Erythroblast (primary cell): ENCODE measurements around the gene SDC1.

Experiments used
- DNase-seq, 2 experiments: peaks; one replicate each; lab custom pipeline; 2025; lab: John Stamatoyannopoulos, UW
- GATA1 ChIP-seq: IDR thresholded peaks from 2 replicates; pipeline ENCODE4 v1.6.1; 2011; ENCODE audit warnings: low read depth, mild to moderate bottlenecking, control low read depth, low read length, moderate library complexity
- POLR2A ChIP-seq: IDR thresholded peaks from 2 replicates; pipeline ENCODE4 v1.6.1; 2011; ENCODE audit warnings: mild to moderate bottlenecking, low read length

The SDC1 gene

GRCh38 chr2:20175267-20175666 is 49.7 kb downstream of the SDC1 start:
- DNase-seq = no peak
- TF ChIP-seq GATA1 (no peak), POLR2A (no peak)

GRCh38 chr2:20174410-20174809 is 50.5 kb downstream of the SDC1 start:
- TF ChIP-seq GATA1 (no peak), POLR2A (no peak)
- no peak for DNase-seq

GRCh38 chr2:20173496-20174402 is 51.2 kb downstream of the SDC1 start:
- TF ChIP-seq POLR2A (no peak), GATA1 (no peak)
- no peak for DNase-seq

- TF ChIP-seq POLR2A = no peak
- TF ChIP-seq GATA1 = no peak
- DNase-seq = no peak
Observed at GRCh38 chr2:20173064-20173463, 51.9 kb downstream of the SDC1 start.

GRCh38 chr2:20172273-20173055 is 52.5 kb downstream of the SDC1 start:
- TF ChIP-seq POLR2A = no peak
- no peak for DNase-seq

- DNase-seq = no peak
- TF ChIP-seq POLR2A = no peak
- no peak for TF ChIP-seq GATA1
Observed at GRCh38 chr2:20171445-20171977, 53.4 kb downstream of the SDC1 start.

- DNase-seq = no peak
- TF ChIP-seq GATA1 = no peak
- no peak for TF ChIP-seq POLR2A
Observed at GRCh38 chr2:20170704-20171250, 54.2 kb downstream of the SDC1 start.

GRCh38 chr2:20169796-20170703 is 54.9 kb downstream of the SDC1 start:
- DNase-seq = no peak
- no peak for TF ChIP-seq POLR2A
- no peak for TF ChIP-seq GATA1

GRCh38 chr2:20168727-20169696 is 55.9 kb downstream of the SDC1 start:
- TF ChIP-seq GATA1 (no peak), POLR2A (no peak)
- DNase-seq = no peak

GRCh38 chr2:20168048-20168726 is 56.7 kb downstream of the SDC1 start:
- TF ChIP-seq GATA1 (no peak), POLR2A (no peak)
- DNase-seq = no peak

GRCh38 chr2:20167356-20167755 is 57.6 kb downstream of the SDC1 start:
- no peak for DNase-seq
- TF ChIP-seq GATA1 (no peak), POLR2A (no peak)

- TF ChIP-seq POLR2A (no peak), GATA1 (no peak)
- DNase-seq = no peak
Observed at GRCh38 chr2:20165677-20166509, 59.0 kb downstream of the SDC1 start.
